ENCODE measurements around the gene NXF1. TPM values are rescaled to one million over a fixed set of nuclear protein-coding genes. Genes with fewer than 3 reads are reported as not detected.
"Not testable (repeated sequence)": the region's sequence is repeated elsewhere in the genome, so short reads cannot be mapped to it uniquely, and the experiment has no call there.

Gene NXF1
- total and polyA plus RNA-seq, 10 of the 15 experiments (the other 5 are each of a cell fraction or from before 2014, with no cell fraction given): 20.7 to 84.9 (median 40.6) TPM

DNA sequence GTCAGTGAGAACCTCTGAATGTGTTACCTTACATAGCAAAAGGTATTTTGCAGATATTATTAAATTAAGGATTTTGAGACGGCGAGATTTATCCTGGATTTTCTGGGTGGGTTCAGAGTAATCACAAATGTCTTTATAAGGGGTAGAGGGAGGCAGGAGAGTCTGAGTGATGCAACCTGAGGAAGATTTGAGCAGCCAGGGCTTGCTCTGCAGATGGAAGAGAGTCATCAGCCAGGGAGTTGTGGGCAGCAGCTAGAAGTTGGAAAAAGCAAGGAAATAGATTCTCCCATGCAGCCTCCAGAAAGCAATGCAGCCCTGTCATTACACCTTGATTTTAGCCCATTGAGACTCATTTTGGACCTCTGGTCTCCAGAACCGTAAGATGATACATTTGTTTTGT is 38.2 kb upstream of the NXF1 start (continued):
- TF ChIP-seq, protein P1, sequence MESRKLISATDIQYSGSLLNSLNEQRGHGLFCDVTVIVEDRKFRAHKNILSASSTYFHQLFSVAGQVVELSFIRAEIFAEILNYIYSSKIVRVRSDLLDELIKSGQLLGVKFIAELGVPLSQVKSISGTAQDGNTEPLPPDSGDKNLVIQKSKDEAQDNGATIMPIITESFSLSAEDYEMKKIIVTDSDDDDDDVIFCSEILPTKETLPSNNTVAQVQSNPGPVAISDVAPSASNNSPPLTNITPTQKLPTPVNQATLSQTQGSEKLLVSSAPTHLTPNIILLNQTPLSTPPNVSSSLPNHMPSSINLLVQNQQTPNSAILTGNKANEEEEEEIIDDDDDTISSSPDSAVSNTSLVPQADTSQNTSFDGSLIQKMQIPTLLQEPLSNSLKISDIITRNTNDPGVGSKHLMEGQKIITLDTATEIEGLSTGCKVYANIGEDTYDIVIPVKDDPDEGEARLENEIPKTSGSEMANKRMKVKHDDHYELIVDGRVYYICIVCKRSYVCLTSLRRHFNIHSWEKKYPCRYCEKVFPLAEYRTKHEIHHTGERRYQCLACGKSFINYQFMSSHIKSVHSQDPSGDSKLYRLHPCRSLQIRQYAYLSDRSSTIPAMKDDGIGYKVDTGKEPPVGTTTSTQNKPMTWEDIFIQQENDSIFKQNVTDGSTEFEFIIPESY (IDR thresholded peaks at IDR 0.05): no peak

DNA sequence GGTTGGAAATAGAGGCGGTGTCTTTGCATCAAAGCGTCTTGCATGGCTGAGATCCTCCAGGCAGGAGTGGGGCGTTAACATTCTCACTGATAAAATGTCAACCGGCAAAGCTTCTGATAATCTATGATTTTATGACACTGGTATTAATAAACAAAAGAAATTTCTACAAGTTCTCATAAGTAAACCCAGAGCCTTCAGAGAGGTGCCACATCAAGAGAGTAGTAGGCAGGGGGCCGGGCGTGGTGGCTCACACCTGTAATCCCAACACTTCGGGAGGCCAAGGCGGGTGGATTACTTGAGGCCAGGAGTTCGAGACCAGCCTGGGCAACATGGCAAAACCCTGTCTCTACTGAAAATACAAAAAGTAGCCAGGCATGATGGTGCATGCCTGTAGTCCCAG is 37.7 kb upstream of the NXF1 start:
- ATAC-seq; H3K9me3 ChIP-seq (replicated peaks; ENCODE audit: control insufficient read depth, insufficient read depth, low read length); H4K20me1 ChIP-seq (ENCODE audit: control insufficient read depth, insufficient read depth); RAD21 ChIA-PET (ENCODE audit: unreplicated experiment); in situ Hi-C loops (cut with MboI); H3K4me1 ChIP-seq (ENCODE audit: control insufficient read depth, insufficient read depth, low read length); DNase-seq (ENCODE audit: low read depth, low spot score); H3K4me3 ChIP-seq; BruUV-seq (replicated peaks); H3K36me3 ChIP-seq (ENCODE audit: control insufficient read depth in 2 of 2, insufficient read depth in 2 of 2, low read length in 1 of 2); intact Hi-C loops (cut with micrococcal nuclease; ENCODE audit: unreplicated experiment); H3K27me3 ChIP-seq (replicated peaks in 1 of 2; ENCODE audit: control insufficient read depth in 2 of 2, insufficient read depth in 2 of 2, low read length in 1 of 2); FAIRE-seq: not testable (repeated sequence)
- WGBS (ENCODE audit: insufficient coverage, insufficient replicate concordance, low lambda C conversion rate, missing lambda C conversion rate): 72% methylated on average over 9 of the region's 9 CpGs
- peaks cover 16% of the 10 kb centered on the region for H3K79me2 ChIP-seq (ENCODE audit: control insufficient read depth, insufficient read depth, low read length)
- H3K4me2 ChIP-seq (ENCODE audit: control insufficient read depth, insufficient read depth): peak overlapping the region; percentile 89
- H3K27ac ChIP-seq (ENCODE audit: control insufficient read depth, insufficient read depth): peak overlapping the region; percentile 98; the same call in 1 of the 2 replicates
- H3K9ac ChIP-seq (ENCODE audit: control insufficient read depth, insufficient read depth, low read length): peak overlapping the region; percentile 99; the same call in 1 of the 2 replicates
- ChIA-PET CTCF (interaction anchor here (0.6 to 2.7 kb wide), 4 partner anchors 9 to 35 kb away, joined by 4 to 13 read pairs (median 5); no protein-coding TSS in a partner anchor), POLR2A (interaction anchor here (0.6 to 4.0 kb wide), 10 partner anchors 11 to 116 kb away, joined by 3 to 66 read pairs (median 4); partner anchors contain the start of genes HNRNPUL2, STX5 and ZBTB3), SMC1A (ENCODE audit: uncharacterized antibody, unreplicated experiment) (interaction anchor here (0.8 to 1.6 kb wide), 3 partner anchors 11 to 21 kb away, joined by 3 to 14 read pairs (median 5); no protein-coding TSS in a partner anchor)
- H2AFZ ChIP-seq (ENCODE audit: control insufficient read depth, low read depth, low read length): peak overlapping the region; percentile 90
